ENCODE data around the gene RIC8B.
"Not testable (repeated sequence)": the region's sequence is repeated elsewhere in the genome, so short reads cannot be mapped to it uniquely, and the experiment has no call there.

The RIC8B gene

GRCh38 chr12:106897981-106898901, 123.8 kb downstream of the RIC8B start:
- intact Hi-C loops (cut with DNase I) = no loop called here
- DNase-seq = peak in 6 of 10 donors; percentile 18 to 77 (median 24)

GRCh38 chr12:106900554-106900953, 126.1 kb downstream of the RIC8B start:
- intact Hi-C loops (cut with DNase I) = no loop called here

GRCh38 chr12:106901276-106901675, 126.8 kb downstream of the RIC8B start:
- no peak for DNase-seq
- intact Hi-C loops (cut with DNase I) = no loop called here

More at GRCh38 chr12:106900554-106900953, 126.1 kb downstream of the RIC8B start:
- no peak for DNase-seq

- peak in 1 of 10 donors; percentile 77 for DNase-seq
- intact Hi-C loops (cut with DNase I) = no loop called here
These were observed 127.6 kb downstream of the RIC8B start for GRCh38 chr12:106902053-106902452.

- intact Hi-C loops (cut with DNase I) = no loop called here
These were observed 128.9 kb downstream of the RIC8B start for GRCh38 chr12:106903241-106903945.

GRCh38 chr12:106906715-106907114, 132.2 kb downstream of the RIC8B start:
- intact Hi-C loops (cut with DNase I) = no loop called here
- no peak for DNase-seq

More at GRCh38 chr12:106903241-106903945, 128.9 kb downstream of the RIC8B start:
- peak in 5 of 10 donors; percentile 10 to 81 (median 19) for DNase-seq

- no peak for DNase-seq
- intact Hi-C loops (cut with DNase I) = no loop called here
These were observed 132.9 kb downstream of the RIC8B start for GRCh38 chr12:106907411-106907810.

- intact Hi-C loops (cut with DNase I) = no loop called here
- DNase-seq = no peak
These were observed 133.4 kb downstream of the RIC8B start for GRCh38 chr12:106907846-106908245.

- intact Hi-C loops (cut with DNase I) = no loop called here
- DNase-seq = no peak
These were observed 134.1 kb downstream of the RIC8B start for GRCh38 chr12:106908561-106908960.

GRCh38 chr12:106910202-106910601, 135.7 kb downstream of the RIC8B start:
- intact Hi-C loops (cut with DNase I) = no loop called here
- no peak for DNase-seq

- DNase-seq = no peak
These were observed 137.1 kb downstream of the RIC8B start for GRCh38 chr12:106911581-106911980.

GRCh38 chr12:106913456-106913855, 139.0 kb downstream of the RIC8B start:
- DNase-seq = peak in 1 of 10 donors; percentile 57
- intact Hi-C loops (cut with DNase I) = no loop called here

More at GRCh38 chr12:106911581-106911980, 137.1 kb downstream of the RIC8B start:
- intact Hi-C loops (cut with DNase I) = no loop called here

- DNase-seq = no peak
- intact Hi-C loops (cut with DNase I) = no loop called here
These were observed 140.5 kb downstream of the RIC8B start for GRCh38 chr12:106914796-106915634.

GRCh38 chr12:106915635-106916026, 141.1 kb downstream of the RIC8B start:
- no peak for DNase-seq
- intact Hi-C loops (cut with DNase I) = no loop called here

GRCh38 chr12:106917503-106917902, 143.0 kb downstream of the RIC8B start:
- peak in 1 of 10 donors; percentile 38 for DNase-seq
- intact Hi-C loops (cut with DNase I) = no loop called here

GRCh38 chr12:106918746-106919145, 144.3 kb downstream of the RIC8B start:
- intact Hi-C loops (cut with DNase I) = no loop called here
- no peak for DNase-seq

- intact Hi-C loops (cut with DNase I) = loop anchor here (1.0 to 10.0 kb wide), 2 partner anchors 534 to 685 kb away; no protein-coding TSS in a partner anchor
- no peak for DNase-seq
These were observed 145.5 kb downstream of the RIC8B start for GRCh38 chr12:106919910-106920544.

- intact Hi-C loops (cut with DNase I) = loop anchor here (10.0 kb wide), 1 partner anchor 687 kb away; no protein-coding TSS in a partner anchor
- not testable (repeated sequence) for DNase-seq
These were observed 147.5 kb downstream of the RIC8B start for GRCh38 chr12:106921976-106922375.

- intact Hi-C loops (cut with DNase I) = loop anchor here (10.0 kb wide), 1 partner anchor 689 kb away; no protein-coding TSS in a partner anchor
- not testable (repeated sequence) for DNase-seq
These were observed 149.1 kb downstream of the RIC8B start for GRCh38 chr12:106923594-106923993.
